CD14-positive monocyte (primary cell): ENCODE data around the gene CDKAL1. TPM values are rescaled to one million over a fixed set of nuclear protein-coding genes. Genes with fewer than 3 reads are reported as not detected.

Experiments
- DNase-seq, 3 donors: peaks; one replicate each; pipeline ENCODE4 v3.0.0-alpha.2; 2011 to 2022
- H2AFZ ChIP-seq: 2 replicates; pipeline ENCODE4 v1.6.0; 2012; ENCODE audit warnings: mild to moderate bottlenecking, low read depth, low read length, inconsistent platforms; ENCODE audit not compliant: insufficient read depth, poor library complexity, severe bottlenecking
- H3K27ac ChIP-seq, 2 donors: 1 replicate in 1 of 2; 2 replicates in 1 of 2; pipeline ENCODE4 v1.5.1; 2012 to 2013; ENCODE audit warnings: low read length in 2 of 2, control low read depth in 1 of 2, inconsistent platforms in 1 of 2, low read depth in 1 of 2, mild to moderate bottlenecking in 1 of 2
- H3K27me3 ChIP-seq, 2 donors: one replicate each; pipeline versions ENCODE4 v1.6.0 to v1.6.1; 2011 to 2013; ENCODE audit warnings: low read length in 2 of 2; ENCODE audit not compliant: control insufficient read depth in 2 of 2, insufficient read depth in 2 of 2
- H3K36me3 ChIP-seq, 2 donors: replicated peaks in 1 of 2; 1 replicate in 1 of 2; 2 replicates in 1 of 2; pipeline versions ENCODE4 v1.5.1 to v1.6.1; 2012 to 2013; ENCODE audit warnings: low read length in 2 of 2, control low read depth in 1 of 2, inconsistent platforms in 1 of 2, mild to moderate bottlenecking in 1 of 2; ENCODE audit not compliant: insufficient read depth in 2 of 2, control insufficient read depth in 1 of 2
- H3K4me1 ChIP-seq, 2 donors: 1 replicate in 1 of 2; 2 replicates in 1 of 2; pipeline versions ENCODE4 v1.5.1 to v1.6.1; 2012 to 2013; ENCODE audit warnings: low read length in 2 of 2, control low read depth in 1 of 2, inconsistent platforms in 1 of 2, mild to moderate bottlenecking in 1 of 2, moderate library complexity in 1 of 2; ENCODE audit not compliant: insufficient read depth in 2 of 2, control insufficient read depth in 1 of 2
- H3K4me2 ChIP-seq: replicated peaks from 2 replicates; pipeline ENCODE3; 2012; ENCODE audit warnings: low read length, moderate library complexity, mild to moderate bottlenecking; ENCODE audit not compliant: poor library complexity, severe bottlenecking; ENCODE audit errors: extremely low read depth
- H3K4me3 ChIP-seq, 3 experiments: fragments of 200-600 bp in 1 of 3; sonication (generic) in 1 of 3; replicated peaks in 1 of 3; 1 replicate in 2 of 3; 2 replicates in 1 of 3; pipeline ENCODE4 v1.5.1; 2011 to 2013; ENCODE audit warnings: low read length in 3 of 3, mild to moderate bottlenecking in 3 of 3, control low read depth in 2 of 3, low read depth in 2 of 3, inconsistent platforms in 1 of 3, moderate library complexity in 1 of 3
- H3K79me2 ChIP-seq: 2 replicates; pipeline ENCODE4 v1.6.0; 2012; ENCODE audit warnings: mild to moderate bottlenecking, control low read depth, inconsistent platforms, low read length, moderate library complexity; ENCODE audit not compliant: insufficient read depth
- H3K9ac ChIP-seq: 2 replicates; pipeline ENCODE4 v1.6.0; 2017; ENCODE audit warnings: low read length, mild to moderate bottlenecking; ENCODE audit not compliant: insufficient read depth, poor library complexity, severe bottlenecking
- H3K9me3 ChIP-seq, 2 donors: replicated peaks in 1 of 2; 1 replicate in 1 of 2; 2 replicates in 1 of 2; pipeline versions ENCODE4 v1.5.1 to v1.6.1; 2012 to 2013; ENCODE audit warnings: low read length in 2 of 2, control low read depth in 1 of 2; ENCODE audit not compliant: control insufficient read depth in 1 of 2, insufficient read depth in 1 of 2
- H4K20me1 ChIP-seq: 2 replicates; pipeline ENCODE4 v1.6.0; 2012; ENCODE audit warnings: mild to moderate bottlenecking, low read length, control low read depth, moderate library complexity; ENCODE audit not compliant: insufficient read depth
- H3K27ac Mint-ChIP-seq, 7 donors: one replicate each; pipeline ENCODE4 v1.8.0; 2020; ENCODE audit warnings: mild to moderate bottlenecking in 7 of 7, mixed read lengths in 7 of 7, moderate library complexity in 6 of 7, inconsistent platforms in 2 of 7
- H3K27me3 Mint-ChIP-seq, 3 donors: one replicate each; pipeline ENCODE4 v1.8.0; 2021 to 2022; ENCODE audit warnings: low read depth in 3 of 3, mild to moderate bottlenecking in 3 of 3, mixed read lengths in 3 of 3, moderate library complexity in 3 of 3, inconsistent platforms in 1 of 3
- H3K36me3 Mint-ChIP-seq, 2 donors: one replicate each; pipeline ENCODE4 v1.8.0; 2020; ENCODE audit warnings: mixed read lengths in 2 of 2, inconsistent platforms in 1 of 2, mild to moderate bottlenecking in 1 of 2
- H3K4me1 Mint-ChIP-seq: one replicate; pipeline ENCODE4 v1.8.0; 2020; ENCODE audit warnings: mild to moderate bottlenecking, mixed read lengths
- H3K4me3 Mint-ChIP-seq, 2 donors: one replicate each; pipeline ENCODE4 v1.8.0; 2020; ENCODE audit warnings: mild to moderate bottlenecking in 2 of 2, mixed read lengths in 2 of 2, moderate library complexity in 1 of 2
- H3K9me3 Mint-ChIP-seq, 7 donors: one replicate each; pipeline ENCODE4 v1.8.0; 2020 to 2022; ENCODE audit warnings: mixed read lengths in 7 of 7, mild to moderate bottlenecking in 6 of 7, moderate library complexity in 6 of 7, inconsistent platforms in 2 of 7
- CTCF ChIP-seq: fragments of 200-600 bp; IDR thresholded peaks from one replicate; pipeline ENCODE4 v1.8.0; 2022; ENCODE audit warnings: antibody characterized with exemption, mild to moderate bottlenecking
- WGBS: methylation state at CpG from one replicate; pipeline ENCODE4 v1.1.5; 2013; ENCODE audit warnings: missing lambda C conversion rate; ENCODE audit not compliant: insufficient coverage; 5-methylcytosine and 5-hydroxymethylcytosine counted together
- intact Hi-C, 2 donors: fragments of 100-400 bp; cut with micrococcal nuclease; formaldehyde crosslinking; loops; one replicate each; pipeline versions ENCODE4 v1.15.0 to v1.15.1; 2023
- polyA plus RNA-seq, 3 donors: library from polyadenylated mRNA; depleted of rRNA in 1 of 3; unstranded in 2 of 3; stranded (reverse) in 1 of 3; fragments of 300-500 nt in 2 of 3; fragments of >200 nt in 1 of 3; fragmentation: Illumina TruSeq in 2 of 3; gene quantifications; 1 replicate in 2 of 3; 2 replicates in 1 of 3; pipeline ENCODE4 v1.2.3, GENCODE V29; 2012 to 2021

CDKAL1 gene
- polyA plus RNA-seq, 3 donors, result 3.2 to 12.4 (median 8.3) TPM

DNA sequence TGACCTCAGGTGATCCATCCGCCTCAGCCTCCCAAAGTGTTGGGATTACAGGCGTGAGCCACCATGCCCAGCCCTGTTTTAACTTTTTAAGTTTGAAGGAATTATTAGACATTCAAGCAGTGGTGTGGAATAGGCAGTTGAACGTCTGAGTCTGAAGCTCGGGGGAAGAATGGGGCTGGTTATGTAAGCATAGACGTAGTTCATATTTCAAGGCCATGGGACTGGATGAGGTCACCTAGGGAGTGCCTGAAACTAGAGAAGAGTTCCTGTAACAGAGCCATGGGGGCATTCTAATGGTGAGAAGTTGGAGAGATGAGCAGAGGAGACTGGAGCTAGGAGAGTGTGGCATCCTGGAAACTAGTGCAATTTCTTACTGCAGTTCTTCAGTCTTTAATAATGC, 6.4 kb downstream of the CDKAL1 start:
- H3K36me3 ChIP-seq, result peaks cover 12 to 63% of the 10 kb centered on the region in 2 donors
- Mint-ChIP-seq H3K27ac (peak overlapping the region in 3 of 7 donors; percentile 12 to 24 (median 17)), H3K36me3 (peaks cover 48 to 56% of the 10 kb centered on the region in 2 donors), H3K27me3 (peaks cover 0 to 2% (median 0%) of the 10 kb centered on the region in 3 donors), H3K4me3 (no peak overlapping the region), H3K4me1 (peaks cover 2% of the 10 kb centered on the region), H3K9me3 (no peaks in the 10 kb centered on the region)
- H3K9me3 ChIP-seq, result no peaks in the 10 kb centered on the region
- no peak overlapping the region for H3K27ac ChIP-seq
- H4K20me1 ChIP-seq, result no peaks in the 10 kb centered on the region
- no peak for TF ChIP-seq CTCF
- H3K4me2 ChIP-seq, result no peak overlapping the region
- WGBS, result 88% methylated on average over 5 of the region's 5 CpGs
- H3K79me2 ChIP-seq, result peaks cover 67% of the 10 kb centered on the region
- no peak overlapping the region for H2AFZ ChIP-seq
- H3K27me3 ChIP-seq, result no peaks in the 10 kb centered on the region
- H3K4me1 ChIP-seq, result peaks cover 0 to 3% of the 10 kb centered on the region in 2 donors
- H3K4me3 ChIP-seq, result no peak overlapping the region
- intact Hi-C loops, result no loop called here
- H3K9ac ChIP-seq, result no peak overlapping the region
- no peak for DNase-seq

DNA sequence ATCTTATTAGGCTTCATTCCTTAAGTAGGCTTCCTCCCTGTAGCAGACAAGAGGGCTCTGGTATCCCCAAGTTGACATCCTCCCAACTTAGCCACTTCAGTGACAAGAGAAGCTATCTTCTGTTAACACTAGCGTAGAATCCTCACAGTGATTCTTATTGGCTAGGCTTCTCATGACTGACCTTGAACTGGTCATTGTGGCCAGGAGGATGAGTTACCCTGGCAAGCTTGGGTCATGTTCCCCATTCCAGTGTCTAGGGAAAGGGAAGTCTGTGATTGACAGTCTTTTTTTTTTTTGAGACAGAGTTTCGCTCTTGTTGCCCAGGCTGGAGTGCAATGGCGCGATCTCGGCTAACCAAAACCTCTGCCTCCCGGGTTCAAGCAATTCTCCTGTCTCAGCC, 7.1 kb downstream of the CDKAL1 start:
- H3K36me3 ChIP-seq, result peaks cover 16 to 70% of the 10 kb centered on the region in 2 donors
- no peaks in the 10 kb centered on the region for H3K9me3 ChIP-seq
- H3K27me3 ChIP-seq, result no peaks in the 10 kb centered on the region
- peak overlapping the region in 2 of 7 donors; percentile 41 to 54 for H3K27ac Mint-ChIP-seq
- H3K27ac ChIP-seq, result no peak overlapping the region
- intact Hi-C loops, result no loop called here
- H4K20me1 ChIP-seq, result no peaks in the 10 kb centered on the region
- no peak overlapping the region for H3K4me3 Mint-ChIP-seq
- peaks cover 2% of the 10 kb centered on the region for H3K4me1 Mint-ChIP-seq
- no peak overlapping the region for H3K4me3 ChIP-seq
- peaks cover 60% of the 10 kb centered on the region for H3K79me2 ChIP-seq
- peaks cover 0 to 2% (median 0%) of the 10 kb centered on the region in 3 donors for H3K27me3 Mint-ChIP-seq
- no peak overlapping the region for H3K4me2 ChIP-seq
- H3K4me1 ChIP-seq, result no peaks in the 10 kb centered on the region
- H2AFZ ChIP-seq, result no peak overlapping the region
- TF ChIP-seq CTCF, result no peak
- no peak for DNase-seq
- WGBS, result 83% methylated on average over 6 of the region's 6 CpGs
- no peaks in the 10 kb centered on the region for H3K9me3 Mint-ChIP-seq
- H3K9ac ChIP-seq, result no peak overlapping the region
- H3K36me3 Mint-ChIP-seq, result peaks cover 50 to 56% of the 10 kb centered on the region in 2 donors
